Ishikawa (cell line): ENCODE measurements around the gene RAC2.

Experiments
- EP300 ChIP-seq: IDR thresholded peaks from 2 replicates; pipeline ENCODE4 v1.6.1; 2012; ENCODE audit warnings: borderline replicate concordance
- RAD21 ChIP-seq: IDR thresholded peaks from 2 replicates; pipeline ENCODE4 v1.6.1; 2012; ENCODE audit warnings: low read depth

- TF ChIP-seq RAD21 = no peak
- no peak for TF ChIP-seq EP300
Observed at GRCh38 chr22:37241351-37242142, 2.5 kb downstream of the RAC2 start.
